WTC11 (cell line): ENCODE data around the gene GJB1. TPM values are rescaled to one million over a fixed set of nuclear protein-coding genes. Genes with fewer than 3 reads are reported as not detected.
"Not testable (repeated sequence)": the region's sequence is repeated elsewhere in the genome, so short reads cannot be mapped to it uniquely, and the experiment has no call there.

Experiments
- ATAC-seq: fragments of 200-7000 bp; cut with Tn5 transposase; 2 replicates; pipeline ENCODE4 v1.10.0; 2021; ENCODE audit warnings: mild to moderate bottlenecking, moderate library complexity
- CTCF ChIA-PET: fragments of 300-600 bp; sonication (Branson Sonifier 250); formaldehyde crosslinking; loops from one replicate; lab custom pipeline; 2021; ENCODE audit warnings: antibody characterized with exemption; lab: Charles Lee
- POLR2A ChIA-PET: fragments of 350-600 bp; sonication (Branson Sonifier 250); formaldehyde crosslinking; loops from one replicate; lab custom pipeline; 2021; ENCODE audit warnings: antibody characterized with exemption; lab: Charles Lee
- DNase-seq: peaks from one replicate; pipeline ENCODE4 v3.0.0; 2021; ENCODE audit warnings: low spot score
- H3K27ac Mint-ChIP-seq: 2 replicates; pipeline ENCODE4 v1.8.0; 2021; ENCODE audit warnings: mixed read lengths
- H3K27me3 Mint-ChIP-seq: 2 replicates; pipeline ENCODE4 v1.8.0; 2021; ENCODE audit warnings: low read depth, mild to moderate bottlenecking, moderate library complexity, mixed read lengths
- H3K36me3 Mint-ChIP-seq: 2 replicates; pipeline ENCODE4 v1.8.0; 2021; ENCODE audit warnings: mixed read lengths
- H3K4me1 Mint-ChIP-seq: 2 replicates; pipeline ENCODE4 v1.8.0; 2022; ENCODE audit warnings: mixed read lengths
- H3K4me3 Mint-ChIP-seq: 2 replicates; pipeline ENCODE4 v1.8.0; 2021; ENCODE audit warnings: mild to moderate bottlenecking, moderate library complexity, mixed read lengths
- H3K9me3 Mint-ChIP-seq: 2 replicates; pipeline ENCODE4 v1.8.0; 2021; ENCODE audit warnings: mixed read lengths
- AFF4 ChIP-seq: sonication (generic); formaldehyde crosslinking; IDR thresholded peaks from 2 replicates; pipeline ENCODE4 v1.8.1; 2023; ENCODE audit warnings: mild to moderate bottlenecking, missing genetic modification reagents, borderline replicate concordance
- ATF1 ChIP-seq: sonication (generic); formaldehyde crosslinking; IDR thresholded peaks from 2 replicates; pipeline ENCODE4 v1.8.1; 2023; ENCODE audit warnings: mild to moderate bottlenecking, moderate library complexity, missing genetic modification reagents
- ATF2 ChIP-seq: sonication (generic); formaldehyde crosslinking; IDR thresholded peaks from 2 replicates; pipeline ENCODE4 v1.8.1; 2022; ENCODE audit warnings: low read depth, missing genetic modification reagents, borderline replicate concordance
- CTCF ChIP-seq: fragments of 200-600 bp; IDR thresholded peaks from 2 replicates; pipeline ENCODE4 v1.8.0; 2022; ENCODE audit warnings: antibody characterized with exemption
- MYBL2 ChIP-seq: sonication (generic); formaldehyde crosslinking; IDR thresholded peaks from 2 replicates; pipeline ENCODE4 v1.8.1; 2023; ENCODE audit warnings: mild to moderate bottlenecking, moderate library complexity, missing genetic modification reagents
- OVOL2 ChIP-seq: fragments of 250-450 bp; sonication (Bioruptor Pico); IDR thresholded peaks from 2 replicates; pipeline ENCODE4 v1.9.0; 2021; ENCODE audit warnings: mild to moderate bottlenecking, borderline replicate concordance
- SOX15 ChIP-seq: fragments of 250-450 bp; sonication (Bioruptor Pico); IDR thresholded peaks from 2 replicates; pipeline ENCODE4 v1.9.0; 2021; ENCODE audit warnings: mild to moderate bottlenecking
- TEAD4 ChIP-seq: sonication (generic); formaldehyde crosslinking; IDR thresholded peaks from 2 replicates; pipeline ENCODE4 v1.8.0; 2022; ENCODE audit warnings: mild to moderate bottlenecking, missing genetic modification reagents
- USF1 ChIP-seq: sonication (generic); formaldehyde crosslinking; IDR thresholded peaks from 2 replicates; pipeline ENCODE4 v1.8.0; 2022; ENCODE audit warnings: mild to moderate bottlenecking, missing genetic modification reagents
- ZNF121 ChIP-seq: sonication (generic); formaldehyde crosslinking; IDR thresholded peaks from 2 replicates; pipeline ENCODE4 v1.8.0; 2023; ENCODE audit warnings: missing genetic modification reagents
- total RNA-seq: library from RNA; stranded (reverse); gene quantifications from 3 replicates; pipeline ENCODE4 v1.2.3, GENCODE V29; 2021

The GJB1 gene
- total RNA-seq, 1 experiment from 2014 or later: 0.17 TPM

GRCh38 chrX:71269801-71270395 lies 46.9 kb downstream of the GJB1 start (continued):
- no peak for TF ChIP-seq CTCF
- TF ChIP-seq TEAD4 (CRISPR knock-in tag): no peak
- TF ChIP-seq ATF2: no peak
- no peak for TF ChIP-seq ZNF121 (CRISPR knock-in tag)
- no peak for TF ChIP-seq SOX15 (CRISPR knock-in tag)
- no peak for TF ChIP-seq OVOL2 (CRISPR knock-in tag)
- no peak for TF ChIP-seq USF1 (CRISPR knock-in tag)
- no peak for TF ChIP-seq ATF1 (CRISPR knock-in tag)
- TF ChIP-seq AFF4 (CRISPR knock-in tag): no peak
- no peak for TF ChIP-seq MYBL2 (CRISPR knock-in tag)

- DNase-seq, POLR2A ChIA-PET, H3K27me3 Mint-ChIP-seq, H3K36me3 Mint-ChIP-seq, ATAC-seq, H3K9me3 Mint-ChIP-seq, H3K4me3 Mint-ChIP-seq, H3K4me1 Mint-ChIP-seq, CTCF ChIA-PET, H3K27ac Mint-ChIP-seq: not testable (repeated sequence)
Observed at GRCh38 chrX:71272313-71272712, 49.3 kb downstream of the GJB1 start.

Other genes starting within 250 kb of the GJB1 start
- 69.4 to 79.6 TPM (median 74.2 TPM) in 3 replicates for gene SNX12, start 154.9 kb upstream of the GJB1 start, total RNA-seq
- gene FOXO4, start 127.4 kb upstream of the GJB1 start, total RNA-seq: 35.3 to 48.3 TPM (median 37.0 TPM) in 3 replicates
- gene CXorf65, start 116.5 kb upstream of the GJB1 start, total RNA-seq: not detected in 3 replicates
- 0.37 to 1.2 TPM (median 0.94 TPM) in 3 replicates for gene IL2RG, start 111.6 kb upstream of the GJB1 start, total RNA-seq
- 35.6 to 38.4 TPM (median 37.0 TPM) in 3 replicates for gene MED12, start 104.6 kb upstream of the GJB1 start, total RNA-seq
- gene NLGN3, start 78.4 kb upstream of the GJB1 start, total RNA-seq: 10.6 to 11.7 TPM (median 10.8 TPM) in 3 replicates
- 77.5 to 91.2 TPM (median 87.4 TPM) in 3 replicates for gene ZMYM3, start 30.9 kb downstream of the GJB1 start, total RNA-seq
- 665 to 706 TPM (median 674 TPM) in 3 replicates for gene NONO, start 60.4 kb downstream of the GJB1 start, total RNA-seq
- gene ITGB1BP2, start 78.5 kb downstream of the GJB1 start, total RNA-seq: 5.8 to 6.8 TPM (median 6.1 TPM) in 3 replicates
- 31.2 to 35.5 TPM (median 35.0 TPM) in 3 replicates for gene TAF1, start 143.1 kb downstream of the GJB1 start, total RNA-seq